ENCODE results near the gene BRME1. TPM values are rescaled to one million over a fixed set of nuclear protein-coding genes. Genes with fewer than 3 reads are reported as not detected.

BRME1 gene
- total RNA-seq, 1 donor from 2014 or later: 1.6 TPM

DNA sequence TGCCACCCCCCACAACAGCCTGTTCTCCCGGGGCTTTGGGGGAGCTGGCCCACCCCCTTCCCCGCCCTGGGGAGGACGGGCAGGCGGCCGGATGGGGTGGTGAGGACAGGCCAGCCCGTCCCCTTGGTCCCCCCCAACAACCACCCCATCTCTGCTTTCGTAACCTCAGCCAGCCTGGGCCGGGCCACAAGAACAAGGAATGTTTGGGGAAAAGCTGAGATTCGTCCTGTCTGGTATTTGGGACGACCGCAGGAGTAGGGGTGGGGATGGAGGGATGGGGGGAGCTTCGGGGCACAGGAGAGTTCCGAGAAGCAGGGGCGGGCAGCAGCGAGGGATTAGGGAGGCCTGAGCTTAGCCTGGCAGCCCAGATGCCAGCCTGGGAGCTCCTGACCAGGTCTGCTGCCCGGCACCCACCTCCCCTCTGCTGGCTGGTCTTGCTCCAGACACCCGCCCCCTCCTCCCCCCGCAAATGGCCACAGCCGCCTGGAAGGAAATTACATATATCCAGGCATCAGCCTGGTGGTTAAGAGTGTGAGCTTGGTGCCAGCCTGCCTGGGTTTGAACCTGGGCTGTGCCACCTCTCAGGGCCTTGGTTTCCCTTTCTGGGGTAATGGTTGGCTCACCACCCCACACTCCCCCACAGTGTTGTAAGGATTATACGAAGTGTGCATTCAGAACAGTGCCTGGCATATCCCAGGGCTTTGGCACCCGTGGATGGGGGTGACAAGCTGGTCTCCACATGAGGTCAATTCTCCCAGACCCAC lies 32.6 kb upstream of the BRME1 start, which contains the start of gene PODNL1:
TSS of gene PODNL1 (minus strand) at position 117 of the 764 bp plus-strand sequence. CDS start 236 bp downstream, outside the sequence.
- Histone ChIP-seq H3K9ac (ENCODE audit: low read depth in 1 of 3, low read length in 3 of 3) (no peak within 1 kb of the TSS), H3K27ac (ENCODE audit: low read depth, low read length) (no peak within 1 kb of the TSS), H3K4me1 (ENCODE audit: control insufficient read depth in 3 of 3, insufficient read depth in 3 of 3, low read length in 3 of 3) (peaks cover 0 to 2% (median 0%) of the 10 kb centered on the region in 3 donors), H3K9me3 (ENCODE audit: control insufficient read depth in 3 of 3, low read length in 3 of 3) (no peaks in the 10 kb centered on the region), H3K27me3 (ENCODE audit: control insufficient read depth in 3 of 3, insufficient read depth in 3 of 3, low read length in 3 of 3) (peaks cover 4 to 28% (median 24%) of the 10 kb centered on the region in 3 donors), H3K36me3 (ENCODE audit: control insufficient read depth in 3 of 3, insufficient read depth in 3 of 3, low read length in 3 of 3) (no peaks in the 10 kb centered on the region), H3K4me3 (ENCODE audit: low read length in 3 of 3) (no peak within 1 kb of the TSS)

DNA sequence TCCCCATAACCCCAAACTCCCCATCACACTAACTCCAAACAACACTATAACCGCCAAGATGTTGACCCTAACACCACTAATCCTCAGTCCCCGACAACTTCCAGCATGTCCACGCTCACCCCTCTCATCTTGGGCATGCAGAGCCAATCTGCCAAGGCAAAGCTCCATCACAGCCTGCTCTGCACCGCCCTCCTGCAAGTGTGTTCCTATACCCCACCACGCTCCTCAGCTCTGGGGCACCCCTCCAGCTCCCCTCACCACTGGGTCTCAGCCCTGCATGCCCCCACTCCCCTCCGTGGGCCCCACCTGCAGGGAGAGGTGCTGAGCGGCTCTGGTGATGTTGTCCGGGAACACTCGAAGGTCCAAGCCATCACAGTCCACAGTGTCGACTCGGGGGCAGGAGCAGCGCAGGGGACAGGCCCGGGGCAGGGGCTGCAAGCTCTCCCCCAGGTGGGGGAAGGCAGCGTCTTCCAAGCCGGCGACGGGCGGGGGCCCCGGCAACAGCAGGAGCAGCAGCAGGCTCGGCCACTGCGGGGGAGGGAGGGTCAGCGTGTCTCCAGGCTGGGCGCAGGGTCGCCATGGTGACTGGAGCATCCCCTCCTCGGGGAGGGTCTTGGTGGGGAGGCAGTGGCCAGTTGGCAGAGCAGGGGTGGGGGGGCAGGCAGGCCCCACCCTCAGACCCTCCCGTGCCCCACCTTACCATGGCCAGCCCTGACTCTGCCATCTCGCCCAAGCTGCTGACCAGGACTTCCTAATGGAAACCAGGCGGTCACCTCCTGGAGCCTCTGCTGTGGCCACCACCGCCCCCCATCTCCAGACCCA lies 31.8 kb upstream of the BRME1 start:
- no peak overlapping the region for H3K27ac ChIP-seq (ENCODE audit: low read depth, low read length)
- no peaks in the 10 kb centered on the region for H3K9me3 ChIP-seq (ENCODE audit: control insufficient read depth in 3 of 3, low read length in 3 of 3)
- H3K36me3 ChIP-seq (ENCODE audit: control insufficient read depth in 3 of 3, insufficient read depth in 3 of 3, low read length in 3 of 3): no peaks in the 10 kb centered on the region
- peaks cover 4 to 28% (median 24%) of the 10 kb centered on the region in 3 donors for H3K27me3 ChIP-seq (ENCODE audit: control insufficient read depth in 3 of 3, insufficient read depth in 3 of 3, low read length in 3 of 3)
- H3K9ac ChIP-seq (ENCODE audit: low read depth in 1 of 3, low read length in 3 of 3): no peak overlapping the region
- peaks cover 0 to 2% (median 0%) of the 10 kb centered on the region in 3 donors for H3K4me1 ChIP-seq (ENCODE audit: control insufficient read depth in 3 of 3, insufficient read depth in 3 of 3, low read length in 3 of 3)
- H3K4me3 ChIP-seq (ENCODE audit: low read length in 3 of 3): no peak overlapping the region

DNA sequence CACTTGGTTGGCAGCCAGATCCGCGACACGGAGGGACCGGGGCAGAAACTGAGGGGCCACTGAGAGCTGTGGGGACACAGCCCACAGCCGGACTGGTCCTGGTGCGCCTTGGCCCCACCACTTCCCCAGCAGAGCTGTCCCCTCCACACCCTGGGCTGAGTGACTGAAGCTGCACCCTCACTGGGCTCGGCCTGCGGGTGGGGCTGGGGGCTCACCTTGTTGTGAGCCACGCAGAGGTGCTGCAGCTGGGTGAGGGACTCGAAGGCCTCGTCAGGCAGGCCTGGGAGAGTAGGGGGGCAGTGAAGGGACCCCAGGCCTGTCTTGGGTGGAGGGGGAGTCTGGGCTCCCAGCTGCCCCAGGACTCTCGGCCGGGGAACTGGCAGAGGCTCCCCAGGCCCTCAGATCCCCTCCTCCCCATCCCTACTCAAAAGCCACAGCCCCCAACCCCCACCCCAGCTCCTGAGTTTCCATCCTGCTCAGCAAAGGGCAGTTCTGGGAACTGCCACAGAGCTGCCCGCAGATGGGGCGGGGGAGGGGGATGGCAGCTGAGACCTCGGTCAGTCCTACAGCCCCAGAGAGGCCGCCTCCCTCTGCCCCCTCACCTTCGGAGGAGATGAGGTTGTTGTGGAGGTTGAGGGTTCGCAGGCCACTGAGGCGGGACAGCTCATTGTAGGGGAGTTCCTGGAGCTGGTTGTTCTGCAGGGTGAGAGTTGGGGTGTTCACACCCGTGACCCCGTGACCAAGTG lies 30.0 kb upstream of the BRME1 start:
- Histone ChIP-seq H3K9me3 (ENCODE audit: control insufficient read depth in 3 of 3, low read length in 3 of 3) (no peaks in the 10 kb centered on the region), H3K9ac (ENCODE audit: low read depth in 1 of 3, low read length in 3 of 3) (no peak overlapping the region), H3K36me3 (ENCODE audit: control insufficient read depth in 3 of 3, insufficient read depth in 3 of 3, low read length in 3 of 3) (no peaks in the 10 kb centered on the region), H3K4me1 (ENCODE audit: control insufficient read depth in 3 of 3, insufficient read depth in 3 of 3, low read length in 3 of 3) (peaks cover 0 to 2% (median 0%) of the 10 kb centered on the region in 3 donors), H3K4me3 (ENCODE audit: low read length in 3 of 3) (no peak overlapping the region), H3K27me3 (ENCODE audit: control insufficient read depth in 3 of 3, insufficient read depth in 3 of 3, low read length in 3 of 3) (peaks cover 4 to 28% (median 24%) of the 10 kb centered on the region in 3 donors), H3K27ac (ENCODE audit: low read depth, low read length) (no peak overlapping the region)

DNA sequence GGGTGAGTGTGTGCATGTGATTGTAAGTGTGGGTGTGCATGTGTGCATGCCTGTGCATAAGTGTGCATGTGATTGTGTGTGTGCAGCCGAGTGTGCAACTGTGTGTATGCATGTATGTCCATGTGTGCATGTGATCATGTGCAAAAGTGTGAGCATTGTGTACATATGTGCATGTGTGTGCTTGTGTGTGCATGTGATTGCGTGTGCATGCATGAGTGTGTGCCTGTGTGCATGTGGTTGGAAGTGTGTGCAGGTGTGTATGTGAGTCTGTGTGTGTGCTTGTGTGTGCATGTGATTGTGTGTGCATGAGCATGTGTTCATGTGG lies 28.8 kb upstream of the BRME1 start:
- Histone ChIP-seq H3K4me1 (ENCODE audit: control insufficient read depth in 3 of 3, insufficient read depth in 3 of 3, low read length in 3 of 3) (peaks cover 0 to 2% (median 0%) of the 10 kb centered on the region in 3 donors), H3K4me3 (ENCODE audit: low read length in 3 of 3) (no peak overlapping the region), H3K36me3 (ENCODE audit: control insufficient read depth in 3 of 3, insufficient read depth in 3 of 3, low read length in 3 of 3) (peaks cover 0 to 2% (median 0%) of the 10 kb centered on the region in 3 donors)

DNA sequence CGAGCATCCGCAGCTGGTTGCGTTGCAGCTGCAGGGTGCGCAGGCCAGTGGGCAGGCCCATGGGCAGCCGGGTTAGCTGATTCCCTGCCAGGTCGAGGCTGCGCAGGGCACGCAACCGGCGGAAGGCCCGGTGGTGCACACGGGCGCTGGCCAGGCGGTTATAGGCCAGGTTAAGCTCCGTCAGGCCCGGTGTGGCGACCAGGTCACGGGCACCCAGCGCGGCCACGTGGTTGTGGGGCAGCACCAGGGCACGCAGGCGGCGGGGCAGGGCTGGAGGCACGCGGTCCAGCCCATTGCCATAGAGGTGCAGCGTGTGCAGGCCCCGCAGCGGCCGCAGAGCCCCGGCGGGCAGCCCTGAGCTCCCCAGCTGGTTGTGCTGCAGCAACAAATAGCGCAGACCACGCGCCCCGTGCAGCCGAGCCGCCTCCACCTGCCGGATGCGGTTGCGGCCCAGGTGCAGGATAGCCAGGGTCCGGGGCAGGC lies 27.0 kb upstream of the BRME1 start:
- Histone ChIP-seq H3K4me3 (ENCODE audit: low read length in 3 of 3) (no peak overlapping the region), H3K27me3 (ENCODE audit: control insufficient read depth in 3 of 3, insufficient read depth in 3 of 3, low read length in 3 of 3) (peaks cover 4 to 28% (median 24%) of the 10 kb centered on the region in 3 donors), H3K9me3 (ENCODE audit: control insufficient read depth in 3 of 3, low read length in 3 of 3) (no peaks in the 10 kb centered on the region), H3K4me1 (ENCODE audit: control insufficient read depth in 3 of 3, insufficient read depth in 3 of 3, low read length in 3 of 3) (peaks cover 0 to 2% (median 0%) of the 10 kb centered on the region in 3 donors), H3K27ac (ENCODE audit: low read depth, low read length) (no peak overlapping the region), H3K9ac (ENCODE audit: low read depth in 1 of 3, low read length in 3 of 3) (no peak overlapping the region), H3K36me3 (ENCODE audit: control insufficient read depth in 3 of 3, insufficient read depth in 3 of 3, low read length in 3 of 3) (peaks cover 3 to 8% (median 5%) of the 10 kb centered on the region in 3 donors)

More for the DNA sequence above, 28.8 kb upstream of the BRME1 start:
- H3K9me3 ChIP-seq (ENCODE audit: control insufficient read depth in 3 of 3, low read length in 3 of 3): no peaks in the 10 kb centered on the region
- peaks cover 4 to 28% (median 24%) of the 10 kb centered on the region in 3 donors for H3K27me3 ChIP-seq (ENCODE audit: control insufficient read depth in 3 of 3, insufficient read depth in 3 of 3, low read length in 3 of 3)
- H3K9ac ChIP-seq (ENCODE audit: low read depth in 1 of 3, low read length in 3 of 3): peak overlapping the region in 1 of 3 donors; percentile 25
- no peak overlapping the region for H3K27ac ChIP-seq (ENCODE audit: low read depth, low read length)

DNA sequence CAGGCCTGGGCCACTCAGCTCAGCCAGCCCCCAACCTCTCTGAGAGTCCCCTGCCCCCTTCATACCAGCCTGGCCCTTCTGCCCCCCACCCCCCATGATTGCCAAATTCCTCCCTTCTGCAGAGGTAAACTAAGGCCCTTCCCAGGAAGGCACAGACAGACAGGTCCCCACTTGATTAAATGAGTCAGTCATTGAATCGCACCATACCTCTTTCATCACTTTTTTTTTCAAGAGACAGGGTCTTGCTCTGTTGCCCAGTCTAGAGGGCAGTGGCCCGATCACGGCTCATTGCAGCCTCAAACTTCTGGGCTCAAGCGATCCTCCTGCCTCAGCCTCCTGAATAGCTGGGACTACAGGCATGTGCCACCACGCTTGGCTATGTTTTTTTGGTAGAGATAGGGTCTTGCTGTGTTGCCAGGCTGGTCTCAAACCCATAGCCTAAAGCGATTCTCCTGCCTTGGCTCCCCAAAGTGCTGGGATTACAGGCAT lies 26.3 kb upstream of the BRME1 start:
- Histone ChIP-seq H3K4me1 (ENCODE audit: control insufficient read depth in 3 of 3, insufficient read depth in 3 of 3, low read length in 3 of 3) (peaks cover 0 to under 1% (median 0%) of the 10 kb centered on the region in 3 donors), H3K27me3 (ENCODE audit: control insufficient read depth in 3 of 3, insufficient read depth in 3 of 3, low read length in 3 of 3) (peaks cover under 1 to 21% (median 17%) of the 10 kb centered on the region in 3 donors)

DNA sequence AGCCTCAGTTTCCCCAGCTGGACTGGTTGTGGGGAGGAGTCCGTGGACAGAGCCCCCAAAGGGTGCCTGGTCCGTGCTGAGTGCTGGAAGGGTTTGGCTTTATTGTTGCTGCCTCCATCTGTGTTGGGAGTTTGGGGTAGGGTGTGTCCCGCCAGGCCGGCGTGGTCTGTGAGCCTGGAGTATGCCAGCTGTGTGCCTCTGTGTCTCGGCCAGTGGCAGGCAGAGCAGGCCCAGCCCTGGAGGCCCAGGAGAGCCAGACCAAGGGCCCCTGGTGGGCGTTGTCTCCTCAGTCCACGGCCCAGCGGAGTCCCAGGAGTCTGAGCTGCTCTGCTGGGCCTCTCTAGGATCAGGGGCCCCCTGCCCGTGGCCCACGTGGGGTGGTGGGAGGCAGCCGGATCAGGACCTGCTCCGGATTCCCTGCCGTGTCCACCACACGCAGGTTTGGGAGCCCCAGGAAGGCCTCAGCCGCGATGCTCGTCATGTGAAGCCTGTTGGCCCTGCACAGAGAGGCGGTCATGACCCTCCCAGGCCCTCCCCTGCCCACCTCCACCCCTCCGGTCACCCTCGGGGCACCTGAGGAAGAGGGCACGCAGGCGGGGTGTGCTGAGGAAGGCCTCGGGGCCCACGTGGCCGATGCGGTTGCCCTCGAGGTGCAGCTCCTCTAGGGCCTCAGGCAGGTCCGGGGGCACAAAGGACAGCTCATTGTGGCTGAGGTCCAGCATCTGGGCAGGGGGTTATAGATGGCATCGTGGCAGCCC lies 25.7 kb upstream of the BRME1 start:
- Histone ChIP-seq H3K4me3 (ENCODE audit: low read length in 3 of 3) (no peak overlapping the region), H3K9ac (ENCODE audit: low read depth in 1 of 3, low read length in 3 of 3) (no peak overlapping the region), H3K9me3 (ENCODE audit: control insufficient read depth in 3 of 3, low read length in 3 of 3) (no peaks in the 10 kb centered on the region)

More for the DNA sequence above, 26.3 kb upstream of the BRME1 start:
- H3K9me3 ChIP-seq (ENCODE audit: control insufficient read depth in 3 of 3, low read length in 3 of 3): no peaks in the 10 kb centered on the region
- no peak overlapping the region for H3K27ac ChIP-seq (ENCODE audit: low read depth, low read length)
- peaks cover 5 to 9% (median 8%) of the 10 kb centered on the region in 3 donors for H3K36me3 ChIP-seq (ENCODE audit: control insufficient read depth in 3 of 3, insufficient read depth in 3 of 3, low read length in 3 of 3)
- H3K4me3 ChIP-seq (ENCODE audit: low read length in 3 of 3): no peak overlapping the region
- no peak overlapping the region for H3K9ac ChIP-seq (ENCODE audit: low read depth in 1 of 3, low read length in 3 of 3)

DNA sequence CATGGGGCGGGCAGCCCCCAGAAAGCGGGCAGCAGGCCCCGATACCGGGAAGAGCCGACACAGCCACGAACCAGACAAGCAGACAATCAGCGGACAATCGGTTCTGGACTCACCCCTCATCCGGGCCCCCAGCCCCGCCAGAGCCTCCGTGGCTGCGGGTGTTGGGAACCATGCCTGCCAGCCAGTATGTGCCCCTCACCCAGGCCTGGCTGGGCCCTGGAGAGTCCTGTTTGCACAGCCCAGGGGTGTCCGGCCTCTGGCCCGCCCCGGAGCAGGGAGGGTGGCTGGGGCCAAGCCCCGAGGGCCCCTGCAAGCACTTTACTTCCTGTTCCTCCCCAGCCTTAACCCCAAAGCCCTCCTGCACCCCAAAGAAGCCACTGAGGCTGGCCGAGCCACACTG lies 24.5 kb upstream of the BRME1 start:
- Histone ChIP-seq H3K4me1 (ENCODE audit: control insufficient read depth in 3 of 3, insufficient read depth in 3 of 3, low read length in 3 of 3) (peaks cover 0 to 10% (median 3%) of the 10 kb centered on the region in 3 donors), H3K27me3 (ENCODE audit: control insufficient read depth in 3 of 3, insufficient read depth in 3 of 3, low read length in 3 of 3) (peaks cover 0 to 10% (median 6%) of the 10 kb centered on the region in 3 donors), H3K27ac (ENCODE audit: low read depth, low read length) (no peak overlapping the region), H3K36me3 (ENCODE audit: control insufficient read depth in 3 of 3, insufficient read depth in 3 of 3, low read length in 3 of 3) (peaks cover 11 to 20% (median 20%) of the 10 kb centered on the region in 3 donors), H3K4me3 (ENCODE audit: low read length in 3 of 3) (no peak overlapping the region), H3K9ac (ENCODE audit: low read depth in 1 of 3, low read length in 3 of 3) (no peak overlapping the region), H3K9me3 (ENCODE audit: control insufficient read depth in 3 of 3, low read length in 3 of 3) (no peaks in the 10 kb centered on the region)

More for the DNA sequence above, 25.7 kb upstream of the BRME1 start:
- Histone ChIP-seq H3K4me1 (ENCODE audit: control insufficient read depth in 3 of 3, insufficient read depth in 3 of 3, low read length in 3 of 3) (peaks cover 0 to 6% (median 0%) of the 10 kb centered on the region in 3 donors), H3K36me3 (ENCODE audit: control insufficient read depth in 3 of 3, insufficient read depth in 3 of 3, low read length in 3 of 3) (peaks cover 11 to 16% (median 14%) of the 10 kb centered on the region in 3 donors), H3K27ac (ENCODE audit: low read depth, low read length) (no peak overlapping the region), H3K27me3 (ENCODE audit: control insufficient read depth in 3 of 3, insufficient read depth in 3 of 3, low read length in 3 of 3) (peaks cover 0 to 21% (median 17%) of the 10 kb centered on the region in 3 donors)

DNA sequence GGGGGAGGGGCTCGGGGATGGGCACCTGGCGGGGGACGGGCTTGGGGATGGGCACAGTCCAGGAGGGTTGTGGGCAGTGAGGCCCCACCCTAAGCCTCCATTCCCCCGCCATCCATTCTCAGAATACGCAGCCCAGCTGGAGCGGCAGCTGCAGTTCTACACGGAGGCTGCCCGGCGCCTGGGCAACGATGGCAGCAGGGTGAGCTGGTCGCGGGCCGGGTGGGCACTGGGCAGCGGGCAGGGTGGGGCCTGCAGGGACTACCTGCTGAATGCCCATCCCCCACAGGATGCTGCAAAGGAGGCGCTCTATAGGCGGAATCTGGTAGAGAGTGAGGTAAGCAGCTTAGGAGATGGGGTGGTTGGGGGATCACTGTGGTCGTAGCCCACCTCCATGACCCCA lies 24.0 kb upstream of the BRME1 start:
- H3K9ac ChIP-seq (ENCODE audit: low read depth in 1 of 3, low read length in 3 of 3): no peak overlapping the region
- peaks cover 0 to 10% (median 3%) of the 10 kb centered on the region in 3 donors for H3K4me1 ChIP-seq (ENCODE audit: control insufficient read depth in 3 of 3, insufficient read depth in 3 of 3, low read length in 3 of 3)
- H3K27ac ChIP-seq (ENCODE audit: low read depth, low read length): no peak overlapping the region
- no peaks in the 10 kb centered on the region for H3K9me3 ChIP-seq (ENCODE audit: control insufficient read depth in 3 of 3, low read length in 3 of 3)
- no peak overlapping the region for H3K4me3 ChIP-seq (ENCODE audit: low read length in 3 of 3)
- H3K27me3 ChIP-seq (ENCODE audit: control insufficient read depth in 3 of 3, insufficient read depth in 3 of 3, low read length in 3 of 3): peaks cover 0 to 9% (median 4%) of the 10 kb centered on the region in 3 donors
- peaks cover 11 to 22% (median 21%) of the 10 kb centered on the region in 3 donors for H3K36me3 ChIP-seq (ENCODE audit: control insufficient read depth in 3 of 3, insufficient read depth in 3 of 3, low read length in 3 of 3)

All from skeletal muscle tissue (tissue), 4 donors.